HFFc6 (cell line): ENCODE measurements around the gene KCTD15. TPM values are rescaled to one million over a fixed set of nuclear protein-coding genes. Genes with fewer than 3 reads are reported as not detected.

Source experiments
- DNase-seq: peaks from one replicate; pipeline ENCODE4 v3.0.0-alpha.2; 2018
- H3K27ac Mint-ChIP-seq: 2 replicates; pipeline ENCODE4 v1.8.0; 2020; ENCODE audit warnings: mild to moderate bottlenecking, mixed read lengths
- H3K27me3 Mint-ChIP-seq: 2 replicates; pipeline ENCODE4 v1.8.0; 2021; ENCODE audit warnings: mild to moderate bottlenecking, moderate library complexity, mixed read lengths; ENCODE audit not compliant: insufficient read depth
- H3K36me3 Mint-ChIP-seq: 2 replicates; pipeline ENCODE4 v1.8.0; 2021; ENCODE audit warnings: low read depth, mixed read lengths
- H3K4me1 Mint-ChIP-seq: 2 replicates; pipeline ENCODE4 v1.8.0; 2020; ENCODE audit warnings: low read depth, mixed read lengths
- H3K4me3 Mint-ChIP-seq: 2 replicates; pipeline ENCODE4 v1.8.0; 2020; ENCODE audit warnings: mild to moderate bottlenecking, moderate library complexity, mixed read lengths
- H3K9me3 Mint-ChIP-seq: 2 replicates; pipeline ENCODE4 v1.8.0; 2020; ENCODE audit warnings: mild to moderate bottlenecking, mixed read lengths
- total RNA-seq, 6 experiments: library from RNA; stranded (reverse); fragmentation: NEBNext Ultra II Directional; extraction: Animal tissue kit (Norgen Biotek cat#: 25700); gene quantifications; 2 replicates in 1 of 6; 3 replicates in 5 of 6; pipeline ENCODE4 v1.2.3, GENCODE V29; 2021
- TF ChIP-seq, protein P1 (sequence below): fragments of 200-600 bp; sonication (generic); IDR thresholded peaks from 2 replicates; pipeline ENCODE4 v1.5.0; 2021; ENCODE audit warnings: antibody characterized with exemption, mild to moderate bottlenecking

Gene KCTD15
- total RNA-seq, 6 experiments from 2014 or later: 5.9 to 11.7 (median 7.1) TPM

- H3K36me3 Mint-ChIP-seq: no peaks in the 10 kb centered on the region
- no peak overlapping the region for H3K27ac Mint-ChIP-seq
- H3K4me3 Mint-ChIP-seq: no peak overlapping the region
- no peaks in the 10 kb centered on the region for H3K4me1 Mint-ChIP-seq
- DNase-seq: no peak
- TF ChIP-seq, protein P1, sequence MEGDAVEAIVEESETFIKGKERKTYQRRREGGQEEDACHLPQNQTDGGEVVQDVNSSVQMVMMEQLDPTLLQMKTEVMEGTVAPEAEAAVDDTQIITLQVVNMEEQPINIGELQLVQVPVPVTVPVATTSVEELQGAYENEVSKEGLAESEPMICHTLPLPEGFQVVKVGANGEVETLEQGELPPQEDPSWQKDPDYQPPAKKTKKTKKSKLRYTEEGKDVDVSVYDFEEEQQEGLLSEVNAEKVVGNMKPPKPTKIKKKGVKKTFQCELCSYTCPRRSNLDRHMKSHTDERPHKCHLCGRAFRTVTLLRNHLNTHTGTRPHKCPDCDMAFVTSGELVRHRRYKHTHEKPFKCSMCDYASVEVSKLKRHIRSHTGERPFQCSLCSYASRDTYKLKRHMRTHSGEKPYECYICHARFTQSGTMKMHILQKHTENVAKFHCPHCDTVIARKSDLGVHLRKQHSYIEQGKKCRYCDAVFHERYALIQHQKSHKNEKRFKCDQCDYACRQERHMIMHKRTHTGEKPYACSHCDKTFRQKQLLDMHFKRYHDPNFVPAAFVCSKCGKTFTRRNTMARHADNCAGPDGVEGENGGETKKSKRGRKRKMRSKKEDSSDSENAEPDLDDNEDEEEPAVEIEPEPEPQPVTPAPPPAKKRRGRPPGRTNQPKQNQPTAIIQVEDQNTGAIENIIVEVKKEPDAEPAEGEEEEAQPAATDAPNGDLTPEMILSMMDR: no peak
- H3K9me3 Mint-ChIP-seq: no peaks in the 10 kb centered on the region
- H3K27me3 Mint-ChIP-seq: peaks cover 12% of the 10 kb centered on the region
Measured at GRCh38 chr19:33766623-33767022, 30.0 kb upstream of the KCTD15 start.

DNA sequence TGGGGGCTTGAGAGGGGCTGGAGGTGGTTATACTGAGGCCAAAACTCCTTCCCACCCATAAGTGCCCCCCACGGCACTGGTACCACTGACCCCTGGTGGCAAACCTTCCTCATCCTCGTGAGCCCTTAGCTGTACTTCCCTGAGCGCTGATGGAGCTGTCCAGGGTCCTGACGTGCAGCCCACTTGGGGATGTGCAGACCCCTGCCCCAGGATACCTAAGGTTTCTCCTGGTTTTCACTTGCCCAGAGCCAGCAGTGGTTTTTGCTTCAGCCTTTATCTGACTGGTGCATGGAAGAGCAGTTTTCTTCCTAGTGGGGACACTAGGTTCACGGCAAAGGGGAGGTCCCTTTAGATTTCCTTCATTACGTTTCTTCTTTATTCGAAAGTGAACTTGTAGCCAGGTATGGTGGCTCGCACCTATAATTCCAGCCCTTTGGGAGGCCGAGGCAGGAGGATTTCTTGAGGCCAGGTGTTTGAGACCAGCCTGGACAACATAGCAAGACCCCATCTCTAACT is 28.7 kb upstream of the KCTD15 start:
- DNase-seq: no peak
- Mint-ChIP-seq H3K27me3 (peaks cover 12% of the 10 kb centered on the region), H3K9me3 (no peaks in the 10 kb centered on the region), H3K4me3 (no peak overlapping the region), H3K4me1 (no peaks in the 10 kb centered on the region), H3K36me3 (no peaks in the 10 kb centered on the region), H3K27ac (no peak overlapping the region)
- TF ChIP-seq, protein P1: peak; percentile 63

DNA sequence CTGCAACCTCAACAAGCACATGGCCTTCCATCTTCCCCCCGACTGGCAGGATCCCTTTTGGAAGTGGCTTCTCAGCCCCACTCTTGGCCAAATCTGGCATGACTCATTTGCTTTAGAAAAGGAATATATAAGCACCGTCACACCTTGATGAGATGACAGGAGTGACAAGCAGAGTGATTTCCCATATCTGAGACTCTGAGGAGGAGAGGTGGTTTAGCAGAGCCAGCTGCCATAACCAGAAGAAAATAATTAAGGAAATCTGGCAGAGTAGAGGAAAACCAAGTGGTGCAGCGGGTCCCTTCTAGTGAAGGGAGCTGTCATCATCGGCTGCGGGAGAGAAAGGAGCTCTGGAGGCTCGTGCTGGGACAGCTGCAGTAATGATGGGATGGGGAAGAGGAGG is 27.5 kb upstream of the KCTD15 start:
- DNase-seq: no peak
- Mint-ChIP-seq H3K9me3 (no peaks in the 10 kb centered on the region), H3K4me3 (no peak overlapping the region), H3K27ac (no peak overlapping the region), H3K36me3 (no peaks in the 10 kb centered on the region), H3K27me3 (peaks cover 12% of the 10 kb centered on the region), H3K4me1 (no peaks in the 10 kb centered on the region)
- TF ChIP-seq, protein P1: no peak

DNA sequence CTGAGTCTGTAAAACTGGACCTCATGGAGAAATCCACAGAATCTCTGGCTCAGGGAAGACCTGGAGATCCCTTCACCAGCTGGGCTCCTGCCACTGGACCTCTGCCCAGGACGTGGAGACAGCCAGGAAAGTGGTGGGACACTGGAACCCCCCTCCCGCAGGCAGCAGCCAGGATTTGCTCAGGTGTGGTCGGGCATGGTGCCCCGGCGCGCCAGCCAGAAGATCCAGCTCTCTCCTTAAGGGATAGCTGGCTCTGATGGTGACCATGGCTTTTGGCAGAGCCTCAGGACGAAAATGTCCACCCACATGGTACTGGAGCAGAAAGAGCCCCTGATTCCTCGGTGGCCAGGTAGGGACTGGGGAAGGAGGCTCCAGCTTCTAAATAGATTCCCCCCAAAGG is 26.6 kb upstream of the KCTD15 start:
- Mint-ChIP-seq H3K4me3 (no peak overlapping the region), H3K27me3 (peaks cover 12% of the 10 kb centered on the region), H3K4me1 (no peaks in the 10 kb centered on the region), H3K36me3 (no peaks in the 10 kb centered on the region), H3K27ac (no peak overlapping the region), H3K9me3 (no peaks in the 10 kb centered on the region)
- no peak for DNase-seq
- TF ChIP-seq, protein P1: no peak

GRCh38 chr19:33771384-33772101 is 25.1 kb upstream of the KCTD15 start:
- H3K4me1 Mint-ChIP-seq: no peaks in the 10 kb centered on the region
- DNase-seq: peak; percentile 32
- no peak overlapping the region for H3K4me3 Mint-ChIP-seq
- H3K27ac Mint-ChIP-seq: no peak overlapping the region
- H3K27me3 Mint-ChIP-seq: peaks cover 11% of the 10 kb centered on the region
- TF ChIP-seq, protein P1: peak; percentile 96
- H3K9me3 Mint-ChIP-seq: no peaks in the 10 kb centered on the region
- H3K36me3 Mint-ChIP-seq: no peaks in the 10 kb centered on the region
